HG03378 (cell line): ENCODE measurements around the gene AASDH.
"Not testable (repeated sequence)": the region's sequence is repeated elsewhere in the genome, so short reads cannot be mapped to it uniquely, and the experiment has no call there.

Experiments
- ATAC-seq: cut with Tn5 transposase; IDR thresholded peaks from one replicate; pipeline ENCODE4 v1.9.1; 2021; ENCODE audit warnings: mild to moderate bottlenecking, moderate library complexity; ENCODE audit not compliant: unreplicated experiment

The AASDH gene

GRCh38 chr4:56405016-56405415 lies 17.7 kb upstream of the AASDH start:
- no peak for ATAC-seq

GRCh38 chr4:56400560-56400959 lies 13.3 kb upstream of the AASDH start:
- no peak for ATAC-seq

- no peak for ATAC-seq
These were observed 4.0 kb upstream of the AASDH start for GRCh38 chr4:56391270-56391669.

GRCh38 chr4:56389558-56389957 lies 2.3 kb upstream of the AASDH start:
- ATAC-seq = no peak

GRCh38 chr4:56388306-56388705 lies 1.0 kb upstream of the AASDH start:
- no peak for ATAC-seq

GRCh38 chr4:56386091-56386490 lies 1.2 kb downstream of the AASDH start:
- no peak for ATAC-seq

GRCh38 chr4:56375458-56375857 lies 11.8 kb downstream of the AASDH start:
- no peak for ATAC-seq

- ATAC-seq = no peak
These were observed 12.3 kb downstream of the AASDH start for GRCh38 chr4:56374956-56375355.

GRCh38 chr4:56372774-56373173 lies 14.5 kb downstream of the AASDH start:
- no peak for ATAC-seq

- ATAC-seq = no peak
These were observed 15.7 kb downstream of the AASDH start for GRCh38 chr4:56371426-56372220.

- ATAC-seq = no peak
These were observed 16.9 kb downstream of the AASDH start for GRCh38 chr4:56370377-56370776.

- not testable (repeated sequence) for ATAC-seq
These were observed 24.3 kb downstream of the AASDH start for GRCh38 chr4:56362981-56363380.

- no peak for ATAC-seq
These were observed 27.2 kb downstream of the AASDH start for GRCh38 chr4:56360071-56360470.

GRCh38 chr4:56356650-56357049 lies 30.6 kb downstream of the AASDH start:
- no peak for ATAC-seq

- no peak for ATAC-seq
These were observed 38.7 kb downstream of the AASDH start for GRCh38 chr4:56348576-56348975.

GRCh38 chr4:56345458-56345857 lies 41.8 kb downstream of the AASDH start:
- no peak for ATAC-seq

- ATAC-seq = no peak
These were observed 44.5 kb downstream of the AASDH start for GRCh38 chr4:56342746-56343145.

GRCh38 chr4:56330691-56331090 lies 56.6 kb downstream of the AASDH start:
- ATAC-seq = no peak

GRCh38 chr4:56326363-56326762 lies 60.9 kb downstream of the AASDH start:
- ATAC-seq = no peak

- no peak for ATAC-seq
These were observed 63.2 kb downstream of the AASDH start for GRCh38 chr4:56324011-56324610.

GRCh38 chr4:56323327-56323726 lies 64.0 kb downstream of the AASDH start:
- ATAC-seq = no peak

GRCh38 chr4:56321251-56321650 lies 66.0 kb downstream of the AASDH start:
- no peak for ATAC-seq

- no peak for ATAC-seq
These were observed 67.0 kb downstream of the AASDH start for GRCh38 chr4:56320293-56320692.
